ENCODE measurements around the gene SPTBN4. TPM values are rescaled to one million over a fixed set of nuclear protein-coding genes. Genes with fewer than 3 reads are reported as not detected.

The SPTBN4 gene
- not detected for total RNA-seq

DNA sequence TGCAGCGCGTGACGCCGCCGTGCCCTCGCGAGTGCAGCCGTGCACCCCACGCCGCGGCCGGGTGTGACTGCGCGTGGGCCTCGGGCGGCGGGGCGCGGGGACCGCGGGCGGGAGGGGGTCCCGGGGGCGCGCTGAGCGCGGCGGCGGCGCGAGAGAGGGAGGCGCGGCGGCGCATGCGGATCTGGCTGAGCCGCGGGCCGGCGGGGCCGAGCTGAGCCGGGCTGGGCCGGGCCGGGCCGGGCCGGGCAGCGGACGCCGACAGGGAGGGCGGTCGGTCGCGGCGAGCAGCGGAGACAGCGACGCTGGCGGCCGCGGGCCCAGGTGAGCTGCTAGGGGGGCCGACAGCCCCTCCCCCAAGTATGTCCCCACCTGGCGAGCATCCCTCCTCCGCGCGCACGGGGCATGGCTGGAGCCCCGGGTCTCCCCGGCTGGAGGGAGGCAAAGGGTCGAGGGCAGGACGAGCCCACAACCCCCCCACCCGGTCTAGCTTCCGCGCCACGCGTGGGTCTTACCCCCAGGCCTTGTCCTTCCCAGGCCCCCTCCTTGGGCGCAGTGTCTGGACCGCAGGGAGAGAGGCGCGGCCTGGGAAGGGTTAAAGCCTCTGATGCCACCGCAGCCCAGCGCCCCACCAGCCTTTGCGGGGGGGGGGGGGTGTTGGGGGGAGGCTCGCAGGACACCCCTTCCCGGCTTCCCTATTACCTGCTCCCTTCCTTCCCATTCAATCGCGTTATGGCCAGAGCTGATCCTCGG lies at the start of gene SPTBN4:
Gene SPTBN4 (plus strand): TSS at position 17 of the 750 bp plus-strand sequence. CDS start 5,621 bp downstream, outside the sequence.
- DNase-seq (ENCODE audit: low spot score), result no peak
- Mint-ChIP-seq H3K27ac (peak within 1 kb of the TSS; percentile 48 to 73), H3K4me3 (peak within 1 kb of the TSS; percentile 90), H3K9me3 (no peaks in the 10 kb centered on the region), H3K36me3 (peaks cover 4% of the 10 kb centered on the region), H3K27me3 (peaks cover 9 to 12% of the 10 kb centered on the region in 2 donors), H3K4me1 (ENCODE audit: low read depth in 2 of 2) (peaks cover 23% of the 10 kb centered on the region in 2 donors)
- ATAC-seq, result no peak

- Mint-ChIP-seq H3K36me3 (no peaks in the 10 kb centered on the region), H3K27ac (peak overlapping the region; percentile 47 to 64), H3K9me3 (no peaks in the 10 kb centered on the region), H3K4me3 (peak overlapping the region; percentile 6), H3K4me1 (ENCODE audit: low read depth in 2 of 2) (peaks cover 42 to 51% of the 10 kb centered on the region in 2 donors), H3K27me3 (peaks cover 0 to 3% of the 10 kb centered on the region in 2 donors)
- ATAC-seq, result no peak
- DNase-seq (ENCODE audit: low spot score), result no peak
Measured at GRCh38 chr19:40417643-40417981, 49.2 kb upstream of the SPTBN4 start.

- ATAC-seq (no peak), DNase-seq (ENCODE audit: low spot score) (no peak)
- H3K36me3 Mint-ChIP-seq, result no peaks in the 10 kb centered on the region
- peaks cover 42 to 51% of the 10 kb centered on the region in 2 donors for H3K4me1 Mint-ChIP-seq (ENCODE audit: low read depth in 2 of 2)
- H3K27ac Mint-ChIP-seq, result peak overlapping the region; percentile 47 to 64
- no peaks in the 10 kb centered on the region for H3K9me3 Mint-ChIP-seq
- H3K27me3 Mint-ChIP-seq, result peaks cover 0 to 3% of the 10 kb centered on the region in 2 donors
- H3K4me3 Mint-ChIP-seq, result peak overlapping the region; percentile 6
Measured at GRCh38 chr19:40418040-40418439, 48.8 kb upstream of the SPTBN4 start.

DNA sequence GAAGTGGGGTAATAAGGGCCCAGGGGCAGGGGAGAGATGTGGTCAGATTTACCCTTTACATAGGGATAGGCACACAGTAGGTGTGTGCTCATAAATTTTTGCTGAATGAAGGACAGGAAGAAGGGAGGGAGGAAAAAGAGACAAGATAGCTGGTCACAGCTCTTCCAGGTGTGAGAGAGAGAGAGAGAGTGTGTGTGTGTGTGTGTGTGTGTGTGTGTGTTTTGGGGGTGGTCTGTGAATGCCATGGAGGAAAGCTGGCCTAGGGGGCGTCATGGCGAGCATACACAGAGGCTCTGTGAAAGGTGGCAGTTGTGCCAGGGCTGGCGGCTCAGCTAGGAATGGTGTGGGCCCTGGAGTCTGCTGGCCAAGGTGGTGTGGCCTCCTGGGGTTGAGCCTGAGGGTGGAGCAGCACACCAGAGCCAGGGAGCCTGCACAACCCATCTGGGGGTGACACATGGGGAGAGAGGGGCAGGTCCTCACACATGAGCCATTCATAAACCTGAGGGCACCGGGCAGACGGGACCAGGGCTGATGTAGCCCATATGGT lies 47.7 kb upstream of the SPTBN4 start:
- H3K27ac Mint-ChIP-seq, result peak overlapping the region; percentile 47 to 64

DNA sequence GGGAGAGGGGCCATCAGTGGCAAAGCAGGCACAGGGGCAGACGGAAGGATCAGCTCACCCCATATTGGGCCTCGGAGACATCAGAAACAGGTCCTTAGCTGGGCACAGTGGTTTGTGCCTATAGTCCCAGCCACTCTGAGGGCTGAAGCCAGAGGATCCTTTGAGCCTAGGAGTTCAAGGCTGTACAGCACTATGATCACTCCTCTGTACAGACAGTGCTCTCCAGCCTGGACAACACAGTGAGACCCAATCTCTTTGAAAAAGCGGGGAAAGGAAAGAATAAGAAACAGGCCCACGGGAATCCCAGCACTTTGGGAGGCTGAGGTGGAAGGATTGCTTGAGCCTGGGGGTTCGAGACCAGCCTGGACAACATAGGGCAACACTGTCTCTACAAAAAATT lies 47.0 kb upstream of the SPTBN4 start:
- Mint-ChIP-seq H3K4me3 (peak overlapping the region; percentile 72), H3K9me3 (no peaks in the 10 kb centered on the region), H3K27me3 (no peaks in the 10 kb centered on the region), H3K4me1 (ENCODE audit: low read depth in 2 of 2) (peaks cover 44 to 54% of the 10 kb centered on the region in 2 donors), H3K27ac (peak overlapping the region; percentile 64 to 72), H3K36me3 (peaks cover 5% of the 10 kb centered on the region)
- DNase-seq (ENCODE audit: low spot score) (no peak), ATAC-seq (no peak)

More for the DNA sequence above, 47.7 kb upstream of the SPTBN4 start:
- Mint-ChIP-seq H3K27me3 (no peaks in the 10 kb centered on the region), H3K4me3 (no peak overlapping the region), H3K9me3 (no peaks in the 10 kb centered on the region), H3K36me3 (no peaks in the 10 kb centered on the region), H3K4me1 (ENCODE audit: low read depth in 2 of 2) (peaks cover 40 to 48% of the 10 kb centered on the region in 2 donors)
- ATAC-seq (no peak), DNase-seq (ENCODE audit: low spot score) (no peak)

GRCh38 chr19:40420451-40420765 lies 46.4 kb upstream of the SPTBN4 start:
- peaks cover 7% of the 10 kb centered on the region for H3K36me3 Mint-ChIP-seq
- ATAC-seq (no peak), DNase-seq (ENCODE audit: low spot score) (no peak)
- H3K4me3 Mint-ChIP-seq, result peak overlapping the region; percentile 61
- peak overlapping the region; percentile 72 to 76 for H3K27ac Mint-ChIP-seq
- H3K9me3 Mint-ChIP-seq, result no peaks in the 10 kb centered on the region
- H3K27me3 Mint-ChIP-seq, result no peaks in the 10 kb centered on the region
- H3K4me1 Mint-ChIP-seq (ENCODE audit: low read depth in 2 of 2), result peaks cover 47 to 53% of the 10 kb centered on the region in 2 donors

- Mint-ChIP-seq H3K9me3 (no peaks in the 10 kb centered on the region), H3K36me3 (peaks cover 7% of the 10 kb centered on the region), H3K4me3 (peak overlapping the region; percentile 61), H3K4me1 (ENCODE audit: low read depth in 2 of 2) (peaks cover 41 to 51% of the 10 kb centered on the region in 2 donors), H3K27me3 (no peaks in the 10 kb centered on the region), H3K27ac (peak overlapping the region; percentile 72 to 76)
- DNase-seq (ENCODE audit: low spot score) (peak; percentile 80), ATAC-seq (peak; percentile 64)
Measured at GRCh38 chr19:40420766-40421765, 45.7 kb upstream of the SPTBN4 start.

GRCh38 chr19:40421993-40422747 lies 44.6 kb upstream of the SPTBN4 start:
- Mint-ChIP-seq H3K27me3 (no peaks in the 10 kb centered on the region), H3K4me3 (peak overlapping the region; percentile 34), H3K4me1 (ENCODE audit: low read depth in 2 of 2) (peaks cover 36 to 46% of the 10 kb centered on the region in 2 donors), H3K36me3 (peaks cover 7% of the 10 kb centered on the region), H3K9me3 (no peaks in the 10 kb centered on the region), H3K27ac (peak overlapping the region; percentile 72 to 76)
- DNase-seq (ENCODE audit: low spot score) (no peak), ATAC-seq (no peak)

GRCh38 chr19:40422748-40423566 lies 43.8 kb upstream of the SPTBN4 start:
- H3K27me3 Mint-ChIP-seq, result no peaks in the 10 kb centered on the region
- H3K36me3 Mint-ChIP-seq, result peaks cover 7% of the 10 kb centered on the region
- ATAC-seq, result no peak
- no peak for DNase-seq (ENCODE audit: low spot score)
- peaks cover 30 to 38% of the 10 kb centered on the region in 2 donors for H3K4me1 Mint-ChIP-seq (ENCODE audit: low read depth in 2 of 2)
- no peak overlapping the region for H3K4me3 Mint-ChIP-seq
- H3K9me3 Mint-ChIP-seq, result no peaks in the 10 kb centered on the region
- H3K27ac Mint-ChIP-seq, result peak overlapping the region in 1 of 2 donors; percentile 72

DNA sequence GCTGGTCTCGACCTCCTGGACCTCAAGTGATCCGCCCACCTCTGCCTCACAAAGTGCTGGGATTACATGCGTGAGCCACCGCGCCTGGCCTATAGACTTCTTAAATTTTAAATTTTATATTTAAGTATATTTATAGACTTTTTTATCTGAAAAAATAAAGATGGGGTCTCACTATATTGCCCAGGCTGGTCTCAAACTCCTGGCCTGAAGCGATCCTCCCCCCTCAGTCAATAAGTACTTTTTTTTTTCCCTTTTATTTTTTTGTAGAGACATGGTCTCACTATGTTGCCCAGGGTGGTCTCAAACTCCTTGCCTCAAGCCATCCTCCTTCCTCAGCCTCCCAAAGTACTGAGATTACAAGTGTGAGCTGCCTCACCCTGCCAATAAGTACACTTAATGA lies 42.9 kb upstream of the SPTBN4 start:
- ATAC-seq (no peak), DNase-seq (ENCODE audit: low spot score) (no peak)
- Mint-ChIP-seq H3K4me3 (peak overlapping the region; percentile 100), H3K36me3 (peaks cover 7% of the 10 kb centered on the region), H3K27me3 (no peaks in the 10 kb centered on the region), H3K27ac (peak overlapping the region; percentile 95 to 97), H3K4me1 (ENCODE audit: low read depth in 2 of 2) (peaks cover 23 to 28% of the 10 kb centered on the region in 2 donors), H3K9me3 (no peaks in the 10 kb centered on the region)

DNA sequence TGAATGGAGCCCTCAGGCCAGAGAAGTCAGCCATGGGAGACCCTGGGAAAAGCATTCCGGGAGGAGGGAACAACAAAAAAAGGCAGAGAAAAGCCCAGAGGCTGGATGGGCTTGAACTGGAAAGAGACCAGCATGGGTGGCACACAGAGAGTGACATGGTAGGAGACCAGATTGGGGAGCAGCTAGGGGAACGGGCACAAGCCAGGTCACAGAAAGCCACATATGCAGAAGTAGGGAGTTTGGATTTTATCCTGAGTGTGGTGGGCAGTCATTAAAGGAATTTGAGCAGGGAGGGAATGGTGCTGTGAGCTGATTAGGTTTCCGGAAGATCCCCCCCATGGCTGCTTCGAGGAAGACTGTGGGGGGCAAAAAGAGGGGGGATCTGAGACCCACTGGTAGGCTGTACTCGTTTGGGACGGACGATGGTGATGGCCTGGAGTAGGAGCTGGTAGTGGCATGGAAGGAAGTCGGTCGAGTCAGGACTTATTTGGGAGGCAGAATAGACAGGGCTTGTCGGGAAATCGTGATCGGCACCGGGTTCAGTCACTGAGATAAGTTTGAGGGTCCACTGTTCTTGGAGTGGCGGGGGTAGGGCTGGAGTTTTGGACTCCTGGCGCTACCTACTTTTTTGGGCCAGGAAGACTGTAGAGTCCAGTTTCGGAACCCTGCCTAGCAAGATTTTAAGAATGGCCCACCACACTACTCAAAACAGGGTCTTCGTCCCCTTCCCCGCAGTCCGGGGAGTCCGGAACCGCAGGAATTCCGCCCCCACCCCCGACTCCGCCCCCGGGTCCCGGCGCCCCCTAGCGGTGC lies 42.0 kb upstream of the SPTBN4 start:
- Mint-ChIP-seq H3K27me3 (no peaks in the 10 kb centered on the region), H3K36me3 (peaks cover 7% of the 10 kb centered on the region), H3K9me3 (no peaks in the 10 kb centered on the region), H3K4me3 (peak overlapping the region; percentile 100), H3K27ac (peak overlapping the region; percentile 95 to 97), H3K4me1 (ENCODE audit: low read depth in 2 of 2) (peaks cover 16 to 19% of the 10 kb centered on the region in 2 donors)
- ATAC-seq, result no peak
- DNase-seq (ENCODE audit: low spot score), result no peak
